Stimulated activated CD8-positive, alpha-beta memory T cell treated with anti-CD3 and anti-CD28 coated beads, Interleukin-15, amount 100 ng/mL, for 1 hour (primary cell): ENCODE results near the gene FREM2.

Experiments used
- DNase-seq: peaks from one replicate; pipeline ENCODE4 v3.0.0-alpha.2; 2020; ENCODE audit warnings: low read depth

The FREM2 gene

GRCh38 chr13:38824342-38824741 is 137.5 kb downstream of the FREM2 start:
- DNase-seq = no peak

DNA sequence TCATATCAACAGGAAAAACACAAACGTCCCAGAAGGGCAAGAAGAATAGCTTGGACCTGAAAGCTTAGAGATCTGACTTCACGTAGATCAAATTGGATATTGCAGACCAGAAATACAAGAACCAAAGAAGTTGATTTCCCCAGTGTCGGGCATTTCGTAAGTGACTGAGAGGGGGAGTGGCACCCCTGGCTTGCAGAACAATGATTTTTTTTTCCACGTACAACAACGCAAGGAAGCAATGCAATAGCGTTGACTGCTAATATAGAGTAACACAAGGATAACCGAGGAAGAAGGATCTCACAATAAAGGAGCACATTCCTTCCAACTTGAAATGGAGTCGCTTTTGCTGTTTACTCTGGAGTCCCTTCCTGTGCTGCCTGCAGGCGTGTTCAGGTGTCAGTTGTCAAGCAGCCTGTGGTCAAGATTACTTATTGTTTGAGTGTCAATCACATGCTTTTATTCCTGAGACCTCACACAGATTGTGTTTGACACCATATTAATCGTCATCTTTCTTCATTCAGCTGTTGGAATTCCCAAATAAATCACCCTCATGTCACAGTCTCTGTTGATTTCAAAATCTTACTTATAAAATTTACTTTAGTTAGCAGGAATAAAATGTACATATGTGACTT is 139.4 kb downstream of the FREM2 start:
- no peak for DNase-seq

- DNase-seq = no peak
Observed at GRCh38 chr13:38830442-38831045, 143.7 kb downstream of the FREM2 start.

DNA sequence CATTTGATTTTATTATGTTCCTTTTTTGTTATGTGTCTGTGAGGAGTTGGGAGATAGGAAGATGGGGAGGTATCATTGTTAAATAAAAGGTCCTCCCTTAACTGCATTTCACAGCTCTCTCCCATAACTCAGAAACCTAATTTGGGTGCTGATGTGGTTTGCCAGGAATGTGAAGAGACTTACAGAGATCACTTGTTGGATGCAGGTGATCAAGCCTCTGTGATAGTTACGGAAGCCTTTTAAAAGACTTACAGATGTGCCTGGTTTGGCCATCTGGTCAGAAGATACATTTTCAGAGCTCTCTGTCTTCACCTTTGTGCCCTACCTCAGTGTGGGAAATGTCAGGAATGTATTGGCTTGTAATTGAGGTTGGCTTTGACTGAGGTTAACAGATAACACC is 157.7 kb downstream of the FREM2 start:
- DNase-seq = no peak

DNA sequence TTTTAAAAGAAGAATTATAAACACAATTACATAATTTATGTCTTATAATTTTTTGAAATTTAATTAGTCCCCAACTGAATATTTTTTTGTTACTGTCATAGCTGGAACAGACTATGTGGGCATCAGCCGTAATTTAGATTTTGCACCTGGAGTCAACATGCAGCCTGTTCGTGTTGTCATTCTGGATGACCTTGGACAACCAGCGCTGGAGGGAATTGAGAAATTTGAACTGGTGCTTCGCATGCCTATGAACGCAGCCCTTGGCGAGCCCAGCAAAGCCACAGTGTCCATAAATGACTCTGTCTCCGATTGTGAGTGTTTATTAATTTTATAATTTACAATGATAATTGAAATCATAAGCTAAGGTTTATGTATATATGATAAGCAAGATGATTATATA is 161.5 kb downstream of the FREM2 start:
- no peak for DNase-seq

DNA sequence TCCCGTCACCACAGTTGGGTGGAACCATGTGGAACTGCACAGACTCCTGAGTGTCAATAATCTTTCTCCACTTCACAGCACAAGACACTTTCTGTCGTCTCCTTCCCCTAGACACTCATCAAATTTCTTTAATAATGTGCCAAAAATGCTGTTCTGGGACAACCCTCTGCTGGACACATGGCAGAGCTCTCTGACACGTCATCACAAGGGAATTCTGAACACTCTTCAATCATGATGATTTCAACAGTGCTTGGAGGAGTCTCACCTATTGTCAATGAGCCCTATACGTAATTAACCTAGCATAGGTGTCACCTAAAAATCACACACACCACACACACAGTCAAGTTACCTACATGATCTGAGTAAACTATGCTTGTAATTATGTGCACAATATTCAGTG is 162.4 kb downstream of the FREM2 start:
- no peak for DNase-seq

- no peak for DNase-seq
Observed at GRCh38 chr13:38850868-38851626, 164.2 kb downstream of the FREM2 start.

DNA sequence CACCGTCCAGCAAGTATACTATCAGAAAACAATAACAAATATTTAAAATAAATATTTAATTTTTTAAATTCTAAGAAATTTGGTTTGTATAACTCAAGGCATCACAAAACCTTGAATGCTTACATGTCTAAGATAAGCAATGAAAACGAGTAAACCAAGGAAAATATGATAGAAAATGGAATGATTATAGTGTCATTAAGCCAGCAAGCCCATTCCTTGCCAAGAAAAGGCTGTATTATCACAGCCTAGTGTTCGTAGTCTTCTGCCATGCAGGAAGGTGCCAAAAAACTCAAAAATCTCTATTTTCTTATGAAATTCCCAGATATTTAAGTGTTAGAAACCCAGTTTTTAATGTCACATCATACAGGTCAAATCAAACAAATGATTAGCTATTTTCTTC is 167.3 kb downstream of the FREM2 start:
- DNase-seq = no peak

DNA sequence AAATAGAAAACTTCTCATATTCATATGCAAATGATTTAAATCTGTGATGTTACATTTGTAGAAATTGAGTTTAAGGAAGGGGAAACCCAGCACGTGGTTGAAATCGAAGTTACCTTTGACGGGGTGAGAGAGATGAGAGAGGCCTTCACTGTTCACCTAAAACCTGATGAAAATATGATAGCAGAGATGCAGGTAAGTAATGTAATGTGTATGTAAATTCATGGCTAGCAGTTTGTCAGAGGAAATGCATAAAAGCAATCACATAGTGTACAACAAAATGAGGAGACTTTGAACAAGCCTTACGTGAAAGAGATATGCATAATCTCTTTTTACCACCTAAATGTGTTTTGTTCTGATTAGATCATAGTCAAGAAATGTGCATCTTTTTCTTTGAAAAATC is 169.2 kb downstream of the FREM2 start:
- DNase-seq = no peak

GRCh38 chr13:38862443-38862842 is 175.6 kb downstream of the FREM2 start:
- DNase-seq = no peak

DNA sequence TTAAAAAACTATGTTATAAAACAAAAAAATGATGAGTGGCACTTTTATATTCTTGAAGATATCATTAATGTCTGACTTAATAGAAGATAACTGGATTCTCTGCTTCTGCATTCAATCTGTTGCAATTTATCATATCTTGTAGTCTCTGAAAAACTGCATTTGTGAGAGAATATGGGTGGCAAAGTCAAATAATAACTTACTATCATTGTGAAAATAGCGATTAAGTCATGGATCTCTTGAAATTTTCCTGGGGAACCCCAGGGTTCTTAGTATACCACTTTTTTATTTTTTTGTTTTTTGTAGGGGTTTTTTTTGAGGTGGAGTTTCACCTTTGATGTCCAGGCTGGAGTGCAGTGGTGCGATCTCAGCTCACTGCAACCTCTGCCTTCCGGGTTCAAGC is 176.7 kb downstream of the FREM2 start:
- DNase-seq = no peak

- no peak for DNase-seq
Observed at GRCh38 chr13:38866649-38867048, 179.8 kb downstream of the FREM2 start.

DNA sequence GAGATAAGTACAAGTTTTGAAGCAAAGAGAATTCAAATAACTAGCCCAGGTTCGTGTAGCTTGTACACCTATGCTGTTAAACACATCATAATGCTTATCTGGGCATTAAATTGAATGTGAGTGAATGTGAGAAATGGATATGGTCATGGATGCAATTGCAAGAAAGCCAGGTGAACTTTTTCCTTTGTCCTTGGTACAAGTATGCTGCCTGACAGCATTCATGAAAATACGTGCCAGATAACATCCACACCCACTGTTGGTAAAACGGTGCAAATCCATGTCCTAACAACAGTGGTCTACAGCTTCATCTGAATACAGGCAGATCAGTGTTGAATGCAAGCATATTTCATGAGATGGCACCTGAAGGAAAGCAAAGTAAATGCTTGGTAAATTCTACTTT is 181.5 kb downstream of the FREM2 start:
- no peak for DNase-seq

DNA sequence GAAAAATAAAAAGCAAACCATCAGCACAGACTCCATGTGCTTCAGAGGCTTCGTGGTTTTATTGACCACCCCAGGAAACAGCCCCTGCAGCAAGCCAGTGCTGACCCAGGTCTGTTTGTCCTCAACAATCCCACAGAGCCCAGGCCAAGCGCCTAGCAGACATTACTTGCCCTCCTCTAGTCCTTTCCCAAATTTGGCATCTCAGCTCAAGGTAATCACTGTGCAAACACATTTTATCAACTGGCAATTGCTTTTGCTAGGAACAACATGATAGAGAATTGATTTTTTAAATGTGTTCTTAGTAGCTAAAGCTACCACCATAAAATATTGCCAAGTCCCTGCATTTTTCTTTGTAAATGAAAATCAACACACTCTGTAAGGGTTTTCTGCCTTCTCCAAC is 182.0 kb downstream of the FREM2 start:
- no peak for DNase-seq

- DNase-seq = no peak
Observed at GRCh38 chr13:38871275-38871674, 184.4 kb downstream of the FREM2 start.

DNA sequence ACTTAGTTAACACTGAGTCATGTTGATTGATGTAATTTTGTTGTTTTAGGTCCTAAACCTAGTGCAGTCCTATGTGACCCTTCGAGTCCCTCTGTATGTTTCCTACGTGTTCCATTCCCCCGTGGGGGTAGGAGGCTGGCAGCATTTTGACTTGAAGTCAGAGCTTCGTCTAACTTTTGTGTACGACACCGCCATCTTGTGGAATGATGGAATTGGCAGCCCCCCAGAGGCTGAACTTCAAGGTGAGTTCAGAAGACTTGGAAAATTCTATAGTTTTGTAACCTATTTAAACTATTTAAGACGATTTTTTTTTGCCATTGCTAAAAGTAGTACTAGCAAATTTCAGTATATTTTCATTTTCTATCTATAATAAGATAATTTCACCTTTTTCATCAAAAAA is 185.8 kb downstream of the FREM2 start:
- DNase-seq = no peak

DNA sequence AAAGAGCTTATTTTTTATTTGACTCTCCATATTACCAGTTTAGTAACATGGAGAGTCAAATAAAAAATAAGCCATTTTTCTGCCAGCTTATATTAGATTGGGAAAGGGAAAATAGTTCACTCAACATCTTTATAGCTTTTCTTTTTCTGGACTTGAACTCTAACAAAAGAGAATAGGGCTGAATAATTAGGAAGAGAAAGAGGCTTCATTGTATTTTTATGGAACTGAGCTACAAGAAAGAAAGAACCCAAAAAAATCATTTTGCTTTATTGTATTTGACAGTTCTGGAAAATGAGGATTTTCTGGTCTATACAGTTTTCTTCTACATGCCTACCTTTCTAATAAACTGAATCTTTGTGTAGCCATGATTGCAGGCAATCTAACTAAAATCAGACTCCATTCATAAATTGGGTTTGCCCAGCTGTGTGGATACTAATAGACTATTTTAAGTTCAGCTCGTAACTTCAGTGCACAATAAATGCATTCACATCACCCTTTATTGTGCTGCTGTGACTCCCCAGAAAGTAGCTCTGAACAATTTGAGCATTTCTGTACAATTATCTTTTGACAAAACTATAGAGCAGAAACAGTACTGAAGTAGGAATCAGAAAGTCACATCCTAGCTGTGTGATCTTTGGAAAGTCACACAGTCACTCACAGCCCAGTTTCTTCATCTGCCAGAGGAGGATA is 188.5 kb downstream of the FREM2 start:
- no peak for DNase-seq

DNA sequence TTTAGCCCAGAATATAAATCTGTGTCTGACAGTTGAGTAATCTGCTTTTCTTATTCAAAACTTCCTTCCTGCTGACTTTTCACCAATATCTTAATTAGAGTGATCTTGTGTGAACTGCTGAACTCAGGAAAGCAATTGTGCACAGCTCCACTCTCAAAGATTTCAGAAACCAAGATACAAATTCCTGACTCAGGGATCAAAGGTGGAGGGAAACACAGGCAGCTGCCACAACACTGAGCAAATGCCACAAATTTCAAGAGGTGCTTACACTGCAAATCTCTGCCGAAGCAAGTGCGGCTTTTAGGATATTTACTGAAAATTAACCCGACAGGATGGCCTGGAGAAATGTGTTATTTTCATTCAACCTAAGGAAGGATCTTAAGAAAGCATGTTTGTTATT is 192.4 kb downstream of the FREM2 start:
- no peak for DNase-seq

- no peak for DNase-seq
Observed at GRCh38 chr13:38879786-38880185, 192.9 kb downstream of the FREM2 start.

GRCh38 chr13:38880397-38880796 is 193.5 kb downstream of the FREM2 start:
- DNase-seq = no peak

DNA sequence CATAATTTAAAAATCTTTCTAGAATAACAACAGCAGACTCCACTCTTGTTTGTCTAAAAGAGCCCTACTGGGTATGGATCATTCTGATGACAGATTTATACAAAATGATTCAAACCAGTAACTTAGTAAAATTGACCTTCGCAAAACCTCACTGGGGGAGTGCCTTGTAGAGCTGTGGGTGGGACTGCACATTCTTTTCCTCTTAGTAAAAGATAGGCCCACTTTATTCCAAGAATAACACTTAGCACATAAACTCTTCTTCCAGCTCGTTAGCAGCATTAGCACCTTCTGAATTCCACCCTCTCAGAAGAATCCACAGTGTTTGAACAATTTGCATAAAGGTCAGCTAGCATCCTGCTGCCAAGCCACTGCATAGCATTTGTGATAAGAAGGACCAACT is 196.9 kb downstream of the FREM2 start:
- no peak for DNase-seq

DNA sequence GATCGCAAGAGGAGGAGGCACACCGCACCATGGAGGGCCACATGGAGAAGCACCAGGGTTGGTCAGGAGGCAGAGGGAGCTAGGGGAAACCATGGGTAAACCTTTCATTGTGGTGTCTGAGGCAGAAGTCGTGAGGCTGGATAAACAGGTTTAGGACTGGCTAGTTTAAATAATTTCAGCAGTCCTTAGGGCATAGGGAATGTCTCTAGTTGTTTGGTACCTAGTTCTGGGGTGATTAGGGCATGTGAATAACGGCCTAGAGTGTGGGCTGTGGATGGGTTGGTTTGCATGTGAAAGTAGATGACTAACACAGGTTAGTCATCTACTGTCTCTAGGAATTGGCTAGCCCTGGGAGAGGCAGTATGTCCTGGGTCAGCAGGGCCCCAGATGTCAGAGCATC is 201.4 kb downstream of the FREM2 start:
- DNase-seq = no peak

GRCh38 chr13:38895075-38895474 is 208.2 kb downstream of the FREM2 start:
- no peak for DNase-seq
